GM23338 (cell line): ENCODE data around the gene CCAR1.

Experiments
- CREB1 ChIP-seq: fragments of 250-450 bp; sonication (Bioruptor Pico); IDR thresholded peaks from 2 replicates; pipeline ENCODE4 v1.5.0; 2020; ENCODE audit warnings: low read depth, mild to moderate bottlenecking, moderate library complexity
- EZH2 ChIP-seq: fragments of 200-600 bp; sonication (generic); IDR thresholded peaks from one replicate; pipeline ENCODE4 v1.8.0; 2017; ENCODE audit warnings: antibody characterized with exemption, mild to moderate bottlenecking, low read depth; ENCODE audit not compliant: unreplicated experiment
- EZH2phosphoT487 ChIP-seq: fragments of 200-600 bp; sonication (generic); IDR thresholded peaks from one replicate; pipeline ENCODE4 v1.8.1; 2018; ENCODE audit warnings: antibody characterized with exemption; ENCODE audit not compliant: unreplicated experiment
- JUNB ChIP-seq: IDR thresholded peaks from one replicate; pipeline ENCODE4 v1.6.1; 2016; ENCODE audit warnings: antibody characterized with exemption; ENCODE audit not compliant: unreplicated experiment
- POLR2AphosphoS5 ChIP-seq: IDR thresholded peaks from 2 replicates; pipeline ENCODE4 v1.6.1; 2016; ENCODE audit warnings: antibody characterized with exemption, low read depth
- ZNF114 ChIP-seq: fragments of 250-450 bp; sonication (Bioruptor Pico); IDR thresholded peaks from 2 replicates; pipeline ENCODE4 v1.5.0; 2020; ENCODE audit warnings: mild to moderate bottlenecking, moderate library complexity
- TF ChIP-seq, protein P1 (sequence below), 2 experiments: fragments of 200-600 bp in 1 of 2; sonication (generic) in 1 of 2; conservative IDR thresholded peaks; 2 replicates each; pipeline versions ENCODE4 v1.5.1 to v1.6.1; 2016 to 2017; ENCODE audit warnings: antibody characterized with exemption in 2 of 2, low read depth in 2 of 2, mild to moderate bottlenecking in 2 of 2, moderate library complexity in 1 of 2
- TF ChIP-seq, protein P2 (sequence below): IDR thresholded peaks from one replicate; pipeline ENCODE4 v1.6.1; 2018; ENCODE audit warnings: antibody characterized with exemption; ENCODE audit not compliant: unreplicated experiment
- TF ChIP-seq, protein P3 (sequence below): IDR thresholded peaks from 2 replicates; pipeline ENCODE4 v1.6.1; 2016; ENCODE audit warnings: antibody characterized with exemption

DNA sequence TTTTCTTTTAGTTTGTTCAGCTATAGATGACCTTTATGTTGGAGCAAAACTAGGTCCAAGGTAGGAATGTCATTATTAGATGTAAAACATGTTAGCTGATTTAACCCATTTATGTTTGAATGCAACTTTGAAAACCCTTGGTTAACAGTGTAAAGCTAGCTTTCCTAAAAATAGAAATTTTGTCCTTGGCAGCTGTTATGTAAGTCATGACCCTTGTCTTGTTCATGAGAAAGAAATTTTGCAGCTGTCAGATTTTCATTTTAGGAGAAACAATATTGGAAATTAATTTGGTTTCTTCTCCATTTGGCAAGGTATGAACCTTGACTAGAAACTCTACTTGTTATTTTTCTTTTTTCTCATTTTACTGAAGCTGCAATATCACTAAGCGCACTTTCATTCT lies 23.9 kb upstream of the CCAR1 start:
- TF ChIP-seq, protein P1, sequence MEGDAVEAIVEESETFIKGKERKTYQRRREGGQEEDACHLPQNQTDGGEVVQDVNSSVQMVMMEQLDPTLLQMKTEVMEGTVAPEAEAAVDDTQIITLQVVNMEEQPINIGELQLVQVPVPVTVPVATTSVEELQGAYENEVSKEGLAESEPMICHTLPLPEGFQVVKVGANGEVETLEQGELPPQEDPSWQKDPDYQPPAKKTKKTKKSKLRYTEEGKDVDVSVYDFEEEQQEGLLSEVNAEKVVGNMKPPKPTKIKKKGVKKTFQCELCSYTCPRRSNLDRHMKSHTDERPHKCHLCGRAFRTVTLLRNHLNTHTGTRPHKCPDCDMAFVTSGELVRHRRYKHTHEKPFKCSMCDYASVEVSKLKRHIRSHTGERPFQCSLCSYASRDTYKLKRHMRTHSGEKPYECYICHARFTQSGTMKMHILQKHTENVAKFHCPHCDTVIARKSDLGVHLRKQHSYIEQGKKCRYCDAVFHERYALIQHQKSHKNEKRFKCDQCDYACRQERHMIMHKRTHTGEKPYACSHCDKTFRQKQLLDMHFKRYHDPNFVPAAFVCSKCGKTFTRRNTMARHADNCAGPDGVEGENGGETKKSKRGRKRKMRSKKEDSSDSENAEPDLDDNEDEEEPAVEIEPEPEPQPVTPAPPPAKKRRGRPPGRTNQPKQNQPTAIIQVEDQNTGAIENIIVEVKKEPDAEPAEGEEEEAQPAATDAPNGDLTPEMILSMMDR (conservative IDR thresholded peaks at IDR 0.05; ENCODE audit: low read depth in 2 of 2): no peak
- TF ChIP-seq JUNB: no peak
- TF ChIP-seq, protein P2, sequence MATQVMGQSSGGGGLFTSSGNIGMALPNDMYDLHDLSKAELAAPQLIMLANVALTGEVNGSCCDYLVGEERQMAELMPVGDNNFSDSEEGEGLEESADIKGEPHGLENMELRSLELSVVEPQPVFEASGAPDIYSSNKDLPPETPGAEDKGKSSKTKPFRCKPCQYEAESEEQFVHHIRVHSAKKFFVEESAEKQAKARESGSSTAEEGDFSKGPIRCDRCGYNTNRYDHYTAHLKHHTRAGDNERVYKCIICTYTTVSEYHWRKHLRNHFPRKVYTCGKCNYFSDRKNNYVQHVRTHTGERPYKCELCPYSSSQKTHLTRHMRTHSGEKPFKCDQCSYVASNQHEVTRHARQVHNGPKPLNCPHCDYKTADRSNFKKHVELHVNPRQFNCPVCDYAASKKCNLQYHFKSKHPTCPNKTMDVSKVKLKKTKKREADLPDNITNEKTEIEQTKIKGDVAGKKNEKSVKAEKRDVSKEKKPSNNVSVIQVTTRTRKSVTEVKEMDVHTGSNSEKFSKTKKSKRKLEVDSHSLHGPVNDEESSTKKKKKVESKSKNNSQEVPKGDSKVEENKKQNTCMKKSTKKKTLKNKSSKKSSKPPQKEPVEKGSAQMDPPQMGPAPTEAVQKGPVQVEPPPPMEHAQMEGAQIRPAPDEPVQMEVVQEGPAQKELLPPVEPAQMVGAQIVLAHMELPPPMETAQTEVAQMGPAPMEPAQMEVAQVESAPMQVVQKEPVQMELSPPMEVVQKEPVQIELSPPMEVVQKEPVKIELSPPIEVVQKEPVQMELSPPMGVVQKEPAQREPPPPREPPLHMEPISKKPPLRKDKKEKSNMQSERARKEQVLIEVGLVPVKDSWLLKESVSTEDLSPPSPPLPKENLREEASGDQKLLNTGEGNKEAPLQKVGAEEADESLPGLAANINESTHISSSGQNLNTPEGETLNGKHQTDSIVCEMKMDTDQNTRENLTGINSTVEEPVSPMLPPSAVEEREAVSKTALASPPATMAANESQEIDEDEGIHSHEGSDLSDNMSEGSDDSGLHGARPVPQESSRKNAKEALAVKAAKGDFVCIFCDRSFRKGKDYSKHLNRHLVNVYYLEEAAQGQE: no peak
- no peak for TF ChIP-seq EZH2
- TF ChIP-seq EZH2phosphoT487: no peak
- TF ChIP-seq ZNF114 (CRISPR knock-in tag): no peak
- TF ChIP-seq, protein P3, sequence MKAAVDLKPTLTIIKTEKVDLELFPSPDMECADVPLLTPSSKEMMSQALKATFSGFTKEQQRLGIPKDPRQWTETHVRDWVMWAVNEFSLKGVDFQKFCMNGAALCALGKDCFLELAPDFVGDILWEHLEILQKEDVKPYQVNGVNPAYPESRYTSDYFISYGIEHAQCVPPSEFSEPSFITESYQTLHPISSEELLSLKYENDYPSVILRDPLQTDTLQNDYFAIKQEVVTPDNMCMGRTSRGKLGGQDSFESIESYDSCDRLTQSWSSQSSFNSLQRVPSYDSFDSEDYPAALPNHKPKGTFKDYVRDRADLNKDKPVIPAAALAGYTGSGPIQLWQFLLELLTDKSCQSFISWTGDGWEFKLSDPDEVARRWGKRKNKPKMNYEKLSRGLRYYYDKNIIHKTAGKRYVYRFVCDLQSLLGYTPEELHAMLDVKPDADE: no peak
- no peak for TF ChIP-seq POLR2AphosphoS5
- TF ChIP-seq CREB1 (CRISPR knock-in tag): no peak
